ENCODE measurements around the gene SAXO1.

Gene SAXO1

DNA sequence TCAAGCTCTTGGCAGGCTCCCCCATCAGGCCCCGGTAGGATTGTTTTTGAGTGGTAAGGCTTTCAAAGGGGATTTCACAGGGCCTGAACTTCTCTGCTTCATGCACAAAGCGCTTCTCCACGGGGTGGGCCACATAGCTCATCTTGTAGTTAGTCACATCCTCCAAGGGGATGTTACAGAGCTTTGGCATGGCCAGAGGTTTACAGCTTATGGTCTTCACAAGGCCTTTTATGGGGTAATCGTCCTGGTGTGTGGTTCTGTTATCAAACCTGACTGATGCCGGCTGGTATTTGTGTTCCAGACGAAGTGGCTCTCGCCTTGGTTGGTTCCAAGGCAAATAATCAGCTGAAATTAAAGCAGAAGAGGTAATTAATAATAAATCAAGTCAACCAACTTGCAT lies 104.3 kb downstream of the SAXO1 start:
- H3K4me3 ChIP-seq, result no peak overlapping the region
- TF ChIP-seq Cebpa-rat (IDR thresholded peaks at IDR 0.05), result no peak
- H3K27me3 ChIP-seq, result no peaks in the 10 kb centered on the region
- H4K20me1 ChIP-seq, result no peaks in the 10 kb centered on the region
- no peaks in the 10 kb centered on the region for H3K36me3 ChIP-seq
- H3K9ac ChIP-seq, result no peak overlapping the region
- H3K4me2 ChIP-seq, result no peak overlapping the region
- H3K9me3 ChIP-seq (replicated peaks in 1 of 11), result peaks cover 0 to 11% (median 0%) of the 10 kb centered on the region in 11 experiments; a peak in 7 of 22 replicates
- H3K27ac ChIP-seq, result no peak overlapping the region
- H3K4me1 ChIP-seq, result no peaks in the 10 kb centered on the region

DNA sequence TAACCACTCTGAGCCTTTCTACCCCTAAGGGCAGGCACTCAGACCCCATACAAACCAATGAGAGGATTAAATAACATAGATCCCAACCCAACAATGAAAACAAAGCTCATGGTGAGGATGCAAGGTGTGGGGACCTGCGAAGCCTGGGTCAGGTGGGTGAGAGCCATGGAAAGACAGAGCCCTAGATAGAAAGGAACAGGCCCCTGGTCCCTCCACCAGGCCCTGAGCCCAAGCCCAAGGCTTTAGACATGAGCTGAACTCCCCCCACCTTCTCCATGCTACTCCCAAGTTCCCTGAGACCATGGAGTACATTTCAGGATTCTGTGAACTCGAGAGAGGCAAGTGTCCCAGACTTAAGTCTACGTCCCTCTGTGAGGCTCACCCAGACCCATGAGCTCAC lies 106.5 kb downstream of the SAXO1 start:
- TF ChIP-seq Cebpa-rat (IDR thresholded peaks at IDR 0.05), result no peak
- H3K27ac ChIP-seq, result no peak overlapping the region
- no peak overlapping the region for H3K4me2 ChIP-seq
- no peak overlapping the region for H3K4me3 ChIP-seq
- no peaks in the 10 kb centered on the region for H3K27me3 ChIP-seq
- H4K20me1 ChIP-seq, result no peaks in the 10 kb centered on the region
- H3K36me3 ChIP-seq, result no peaks in the 10 kb centered on the region
- H3K4me1 ChIP-seq, result peaks cover 0 to 10% (median 6%) of the 10 kb centered on the region in 10 experiments; a peak in 11 of 20 replicates
- H3K9me3 ChIP-seq (replicated peaks in 1 of 11), result peaks cover 0 to 11% (median 0%) of the 10 kb centered on the region in 11 experiments; a peak in 7 of 22 replicates
- no peak overlapping the region for H3K9ac ChIP-seq

DNA sequence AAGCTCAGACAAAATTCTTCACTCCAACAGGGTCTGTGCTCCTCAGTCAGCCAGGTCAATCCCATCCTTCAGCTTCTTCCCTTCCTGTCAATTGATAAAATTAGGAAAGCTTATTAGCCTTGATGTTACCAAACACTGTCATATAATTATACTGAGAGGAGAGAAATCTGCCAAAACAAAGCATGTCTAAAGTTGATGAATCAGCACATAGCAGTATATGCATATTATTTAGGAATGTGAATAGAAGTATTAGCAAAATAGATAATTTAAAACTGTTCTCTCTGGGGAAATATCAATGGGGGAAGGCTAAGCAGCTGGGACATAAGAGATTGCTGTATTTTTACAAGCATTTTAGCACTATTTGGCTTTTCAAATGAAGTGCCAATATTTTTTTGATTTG lies 107.1 kb downstream of the SAXO1 start:
- no peak overlapping the region for H3K9ac ChIP-seq
- no peaks in the 10 kb centered on the region for H3K27me3 ChIP-seq
- H4K20me1 ChIP-seq, result no peaks in the 10 kb centered on the region
- H3K4me2 ChIP-seq, result no peak overlapping the region
- H3K36me3 ChIP-seq, result no peaks in the 10 kb centered on the region
- peaks cover 0 to 11% (median 0%) of the 10 kb centered on the region in 11 experiments; a peak in 7 of 22 replicates for H3K9me3 ChIP-seq (replicated peaks in 1 of 11)
- H3K4me1 ChIP-seq, result peaks cover 0 to 10% (median 6%) of the 10 kb centered on the region in 10 experiments; a peak in 11 of 20 replicates
- no peak overlapping the region for H3K4me3 ChIP-seq
- TF ChIP-seq Cebpa-rat (IDR thresholded peaks at IDR 0.05), result no peak
- no peak overlapping the region for H3K27ac ChIP-seq

DNA sequence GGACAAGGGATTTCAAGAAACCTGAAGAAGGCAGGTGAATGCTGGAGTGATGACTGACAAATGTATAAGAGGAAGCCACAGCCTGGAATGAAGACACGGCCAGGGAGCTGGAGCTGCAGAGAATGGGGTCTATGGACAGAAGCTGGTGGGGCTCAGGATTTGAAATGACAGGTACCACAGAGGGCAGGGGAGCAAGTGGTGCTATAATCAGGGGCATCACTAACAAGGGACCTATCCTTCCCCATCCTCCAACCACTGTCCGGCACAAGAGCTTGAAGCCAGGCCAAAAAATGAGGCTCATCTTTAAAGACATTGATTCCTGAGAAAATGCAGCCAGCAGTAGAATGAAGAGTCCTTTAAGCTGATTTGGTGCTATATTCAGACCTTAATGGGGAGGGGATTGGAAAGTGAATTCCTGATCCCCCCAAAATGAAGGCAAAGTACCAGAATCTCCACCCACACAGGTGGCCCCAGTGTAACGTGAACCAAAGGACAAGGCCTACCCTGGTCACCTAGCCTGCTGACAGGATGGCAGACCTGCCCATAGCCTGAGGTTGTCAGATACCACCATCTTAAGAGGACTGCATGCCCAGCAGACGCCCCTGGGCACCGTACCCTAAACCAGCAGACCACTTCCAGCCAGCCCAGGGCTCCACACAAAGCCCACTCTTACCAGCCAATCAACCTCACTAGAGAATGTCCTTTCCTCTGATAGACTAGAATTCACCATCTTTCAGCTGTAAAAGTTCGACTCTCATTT lies 109.2 kb downstream of the SAXO1 start:
- H3K4me1 ChIP-seq, result peaks cover 0 to 10% (median 6%) of the 10 kb centered on the region in 10 experiments; a peak in 11 of 20 replicates
- no peak overlapping the region for H3K4me3 ChIP-seq
- TF ChIP-seq Cebpa-rat (IDR thresholded peaks at IDR 0.05), result no peak

DNA sequence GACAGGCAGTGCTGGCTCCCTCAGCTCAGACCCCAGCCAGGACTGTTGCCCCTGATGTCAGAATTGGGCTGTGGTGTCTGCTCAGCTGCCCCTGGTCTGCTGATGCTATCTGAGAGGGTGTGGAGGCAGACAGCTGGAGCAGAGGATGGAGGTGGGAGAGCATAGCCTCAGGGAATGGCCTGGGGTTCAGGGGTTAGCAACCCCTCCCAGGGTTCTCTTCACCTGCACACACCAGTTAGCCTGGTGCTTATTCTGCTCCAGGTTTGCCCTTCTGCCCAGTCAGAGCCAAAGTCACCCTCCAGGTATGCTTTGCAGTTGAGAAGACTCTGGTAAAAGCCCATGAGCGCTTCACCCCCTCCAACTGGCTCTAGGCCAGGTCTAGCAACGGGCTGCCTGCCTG lies 109.8 kb downstream of the SAXO1 start:
- H3K9me3 ChIP-seq (replicated peaks in 1 of 11), result peaks cover 0 to 4% (median 0%) of the 10 kb centered on the region in 11 experiments; a peak in 5 of 22 replicates
- no peak for TF ChIP-seq Cebpa-rat (IDR thresholded peaks at IDR 0.05)
- peaks cover 0 to 10% (median 6%) of the 10 kb centered on the region in 10 experiments; a peak in 11 of 20 replicates for H3K4me1 ChIP-seq
- H3K4me2 ChIP-seq, result no peak overlapping the region
- no peaks in the 10 kb centered on the region for H3K36me3 ChIP-seq
- no peaks in the 10 kb centered on the region for H3K27me3 ChIP-seq
- H3K9ac ChIP-seq, result no peak overlapping the region
- no peaks in the 10 kb centered on the region for H4K20me1 ChIP-seq
- no peak overlapping the region for H3K27ac ChIP-seq
- no peak overlapping the region for H3K4me3 ChIP-seq

More for the DNA sequence above, 109.2 kb downstream of the SAXO1 start:
- Histone ChIP-seq H3K27me3 (no peaks in the 10 kb centered on the region), H3K36me3 (no peaks in the 10 kb centered on the region), H3K4me2 (no peak overlapping the region), H3K27ac (no peak overlapping the region), H4K20me1 (no peaks in the 10 kb centered on the region), H3K9me3 (replicated peaks in 1 of 11) (peaks cover 0 to 10% (median 0%) of the 10 kb centered on the region in 11 experiments; a peak in 7 of 22 replicates), H3K9ac (no peak overlapping the region)

DNA sequence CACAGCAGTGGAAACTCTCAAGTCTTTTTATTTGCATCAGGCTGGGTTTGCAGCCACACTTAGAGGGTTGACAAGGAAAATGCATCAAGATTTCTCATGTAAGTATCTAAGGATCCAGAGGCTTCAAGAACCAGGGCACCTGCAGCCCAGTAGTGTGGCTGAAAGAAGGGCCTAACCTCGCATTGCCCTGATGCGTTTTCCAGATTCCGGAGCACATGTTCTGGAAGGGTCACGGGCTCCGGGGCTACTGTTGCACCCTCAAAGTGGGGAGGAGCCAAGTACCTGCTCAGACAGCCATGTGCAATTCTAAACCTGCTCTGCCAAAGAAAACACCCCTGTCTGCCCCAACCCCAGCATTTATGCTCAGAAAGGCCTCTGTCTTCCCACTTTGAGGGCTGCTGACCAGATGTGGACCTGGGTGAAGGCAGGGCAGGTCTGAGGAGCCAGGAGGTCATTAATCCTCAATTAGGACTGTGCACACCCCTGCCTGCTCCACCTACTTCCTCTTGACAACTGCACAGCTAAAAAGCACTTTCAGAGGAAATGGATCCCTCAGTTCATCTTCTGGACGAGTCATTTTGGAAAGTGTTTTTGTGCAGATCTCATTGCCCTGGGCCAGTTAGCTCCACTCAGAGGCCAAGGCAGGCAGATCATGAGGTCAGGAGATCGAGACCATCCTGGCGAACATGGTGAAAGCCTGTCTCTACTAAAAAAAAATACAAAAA lies 110.7 kb downstream of the SAXO1 start:
- Histone ChIP-seq H4K20me1 (no peaks in the 10 kb centered on the region), H3K36me3 (no peaks in the 10 kb centered on the region), H3K9me3 (replicated peaks in 1 of 11) (no peaks in the 10 kb centered on the region), H3K4me1 (peaks cover 0 to 18% (median 8%) of the 10 kb centered on the region in 10 experiments; a peak in 12 of 20 replicates), H3K27me3 (no peaks in the 10 kb centered on the region), H3K27ac (no peak overlapping the region), H3K4me3 (no peak overlapping the region), H3K4me2 (peak overlapping the region in 5 of 11 experiments; percentile 16 to 38 (median 22); a peak in 9 of 22 replicates), H3K9ac (no peak overlapping the region)
- TF ChIP-seq Cebpa-rat (IDR thresholded peaks at IDR 0.05), result no peak

DNA sequence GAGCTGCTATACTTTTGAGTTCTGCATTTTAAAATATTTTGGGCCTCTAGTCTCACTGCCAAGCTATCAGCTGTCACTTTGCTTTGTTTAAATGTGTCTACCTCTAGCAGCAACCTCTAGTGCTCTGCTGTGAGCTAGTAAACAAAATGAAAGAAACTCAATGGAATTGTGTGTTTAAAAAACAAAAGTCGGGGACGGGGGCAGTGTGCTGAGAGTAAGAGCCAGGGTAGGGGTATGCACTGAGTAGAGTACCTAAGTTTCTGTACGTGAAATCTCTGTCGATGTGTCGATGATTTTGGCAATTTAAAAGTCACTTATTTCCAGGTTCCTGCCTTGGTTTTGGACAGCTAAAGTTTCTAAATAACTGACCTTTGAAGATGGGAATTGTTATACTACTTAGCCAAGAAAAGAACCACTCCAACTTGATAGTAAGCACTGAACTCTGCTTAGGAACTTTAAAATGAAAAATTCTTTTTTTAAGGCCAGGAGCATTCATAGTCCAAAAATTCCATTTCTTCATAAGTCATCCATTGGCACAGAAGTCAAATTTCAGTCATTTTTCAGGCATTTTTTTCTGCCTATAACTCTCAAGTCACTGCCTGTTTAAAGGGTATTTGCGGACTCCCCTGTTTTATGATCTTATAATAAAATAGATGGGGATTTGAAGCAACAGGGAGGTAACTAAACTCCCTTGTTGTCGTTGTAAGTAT lies 111.5 kb downstream of the SAXO1 start:
- Histone ChIP-seq H4K20me1 (no peaks in the 10 kb centered on the region), H3K9me3 (replicated peaks in 1 of 11) (no peaks in the 10 kb centered on the region), H3K4me2 (no peak overlapping the region), H3K4me1 (peaks cover 0 to 19% (median 8%) of the 10 kb centered on the region in 10 experiments; a peak in 12 of 20 replicates), H3K27ac (no peak overlapping the region), H3K36me3 (no peaks in the 10 kb centered on the region), H3K27me3 (no peaks in the 10 kb centered on the region), H3K4me3 (no peak overlapping the region), H3K9ac (no peak overlapping the region)
- TF ChIP-seq Cebpa-rat (IDR thresholded peaks at IDR 0.05), result no peak

DNA sequence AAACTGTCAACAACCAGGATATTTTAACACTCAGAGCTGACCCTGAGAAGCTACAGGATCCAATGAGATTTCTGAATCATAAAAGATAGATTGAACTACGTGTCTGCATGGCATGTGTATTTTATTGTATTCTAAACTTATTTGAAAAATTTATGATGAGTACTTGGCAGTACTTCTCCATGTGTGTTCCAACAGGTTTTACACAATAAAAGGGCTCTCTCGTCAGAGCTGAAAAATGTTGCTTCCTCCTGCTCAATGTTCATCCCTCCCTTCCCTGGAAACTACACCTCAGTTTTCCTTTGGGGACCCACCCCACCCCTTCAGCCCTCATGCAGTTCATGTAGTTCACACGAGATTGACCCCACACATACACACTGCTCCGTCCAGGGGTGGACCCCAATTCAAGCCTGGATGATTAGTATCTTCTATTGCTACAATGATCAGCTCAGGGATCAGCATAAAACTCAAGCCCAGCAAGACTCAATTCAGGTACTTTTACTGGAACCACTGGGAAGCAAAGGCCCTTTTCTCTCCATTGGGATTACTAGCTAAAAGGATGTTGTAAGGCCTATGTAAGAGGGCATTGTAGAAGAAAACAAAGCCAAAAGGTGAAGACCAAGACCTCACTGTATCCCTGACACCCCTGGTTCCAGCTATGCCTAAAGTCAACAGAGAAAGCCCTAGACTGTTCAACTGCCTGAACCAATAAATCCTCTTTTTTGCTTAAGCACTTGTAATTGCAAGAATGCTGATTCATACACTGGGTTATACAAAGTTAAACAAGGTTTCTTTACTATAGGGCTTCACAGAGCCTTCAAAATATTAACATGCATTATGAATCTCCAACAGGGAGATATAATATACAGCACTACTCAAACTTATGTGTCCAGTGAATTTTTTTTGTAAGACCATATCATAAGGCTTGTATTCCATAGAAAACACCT lies 112.6 kb downstream of the SAXO1 start:
- H3K9ac ChIP-seq, result no peak overlapping the region
- H3K4me3 ChIP-seq, result no peak overlapping the region
- H3K9me3 ChIP-seq (replicated peaks in 1 of 11), result peaks cover 0 to 7% (median 0%) of the 10 kb centered on the region in 11 experiments; a peak in 1 of 22 replicates
- H3K36me3 ChIP-seq, result no peaks in the 10 kb centered on the region
- no peak for TF ChIP-seq Cebpa-rat (IDR thresholded peaks at IDR 0.05)
- peaks cover 0 to 19% (median 8%) of the 10 kb centered on the region in 10 experiments; a peak in 12 of 20 replicates for H3K4me1 ChIP-seq
- no peaks in the 10 kb centered on the region for H4K20me1 ChIP-seq
- H3K4me2 ChIP-seq, result no peak overlapping the region
- H3K27me3 ChIP-seq, result no peaks in the 10 kb centered on the region
- H3K27ac ChIP-seq, result no peak overlapping the region

Measured in BLaER1 treated with 17β-estradiol and CSF1 and Interleukin-3, amounts not matched to agents 10 nM and 100 nM (cell line).